ENCODE measurements around the gene USP32.

Gene USP32

DNA sequence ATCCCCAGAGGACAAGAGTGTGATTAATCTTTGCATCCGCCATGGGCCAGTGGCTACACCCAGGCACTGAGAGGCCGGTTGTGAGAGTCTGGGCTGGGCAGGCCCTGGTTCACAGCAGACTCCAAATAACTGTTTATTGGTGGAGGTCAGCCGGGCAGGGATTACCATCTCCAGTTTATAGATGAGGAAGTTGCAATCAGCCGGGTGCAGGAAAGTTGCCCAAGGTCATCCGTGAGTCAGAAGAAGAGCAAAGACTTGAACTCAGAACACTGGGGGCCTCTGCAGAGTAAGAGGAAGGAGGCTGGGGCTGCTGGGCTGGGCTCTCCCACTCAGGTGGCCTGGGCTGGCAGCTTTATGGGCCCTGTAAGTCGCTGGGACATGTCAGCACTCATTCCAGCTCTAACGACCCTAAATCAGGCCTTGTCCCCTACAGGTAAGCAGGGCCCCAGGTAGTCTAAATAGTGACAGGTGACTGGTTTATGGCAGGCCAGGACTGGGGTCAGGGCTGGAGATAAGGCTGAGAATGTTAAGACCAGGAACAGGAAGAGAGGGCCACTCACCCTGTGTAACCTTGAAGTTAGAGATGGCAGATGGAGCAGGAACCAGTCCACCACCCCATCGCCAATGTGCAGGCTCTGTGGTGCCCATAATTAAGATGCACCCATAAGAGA, 244.2 kb downstream of the USP32 start:
- DNase-seq, result no peak

DNA sequence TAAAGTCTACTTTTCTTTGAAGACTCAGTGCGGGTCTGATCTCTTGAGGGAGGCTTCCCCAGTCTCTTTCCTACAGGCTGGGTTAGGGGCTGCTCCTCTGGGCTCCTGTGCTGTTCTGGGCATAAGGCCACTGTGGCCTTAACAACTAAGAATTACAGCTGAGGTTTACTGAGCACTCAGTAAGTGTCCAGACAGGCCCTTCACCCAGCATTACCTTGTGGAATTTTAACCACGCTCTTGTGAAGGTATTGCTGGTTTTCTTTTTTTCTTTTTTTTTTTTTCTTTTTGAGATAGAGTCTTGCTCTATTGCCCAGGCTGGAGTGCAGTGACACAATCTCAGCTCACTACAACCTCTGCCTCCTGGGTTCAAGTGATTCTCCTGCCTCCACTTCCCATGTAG, 245.7 kb downstream of the USP32 start:
- no peak for DNase-seq

DNA sequence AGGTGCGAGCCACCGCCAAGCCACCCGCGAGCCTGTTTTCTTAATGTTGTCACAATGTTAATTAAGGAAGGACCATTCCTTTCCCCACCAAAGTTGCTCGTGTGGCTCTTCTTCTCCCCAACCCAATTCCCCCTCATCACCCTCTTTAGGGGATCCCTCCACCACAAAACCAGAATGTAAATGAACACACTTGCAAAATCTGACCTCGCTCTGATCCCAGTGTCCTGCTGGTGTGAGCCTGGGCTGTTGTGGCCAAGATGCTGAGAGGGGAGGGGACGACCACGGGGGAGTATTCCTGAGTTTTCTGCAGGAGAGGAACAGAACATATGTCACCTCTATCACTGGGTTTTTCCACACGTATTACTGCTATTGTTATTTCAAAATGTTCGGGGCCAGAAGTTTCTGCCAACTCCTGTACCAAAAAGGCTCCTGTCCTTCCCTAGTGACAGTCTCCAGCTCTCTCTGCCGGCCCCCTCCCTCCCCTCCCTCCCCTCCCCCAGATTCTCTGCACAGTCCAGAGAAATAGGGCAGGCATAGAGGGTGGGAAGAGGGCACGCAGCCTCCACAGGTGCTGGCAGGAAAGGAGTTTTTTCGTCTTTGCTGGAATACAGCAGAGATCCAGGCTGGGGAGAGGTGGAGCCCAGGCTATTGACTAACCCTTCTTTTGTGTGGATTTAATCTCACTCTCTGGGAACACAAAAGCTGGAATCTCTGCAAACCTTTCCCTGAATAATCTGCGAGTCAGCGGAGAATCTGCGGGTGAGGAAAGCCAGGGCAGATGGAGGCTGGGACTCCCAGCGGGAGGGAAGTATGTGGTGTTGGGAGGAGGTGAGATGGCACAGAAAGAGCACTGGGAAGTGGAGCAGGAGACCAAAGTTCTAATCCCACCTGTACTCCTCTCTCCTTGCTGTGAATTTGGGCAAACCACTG, 246.7 kb downstream of the USP32 start:
- no peak for DNase-seq

DNA sequence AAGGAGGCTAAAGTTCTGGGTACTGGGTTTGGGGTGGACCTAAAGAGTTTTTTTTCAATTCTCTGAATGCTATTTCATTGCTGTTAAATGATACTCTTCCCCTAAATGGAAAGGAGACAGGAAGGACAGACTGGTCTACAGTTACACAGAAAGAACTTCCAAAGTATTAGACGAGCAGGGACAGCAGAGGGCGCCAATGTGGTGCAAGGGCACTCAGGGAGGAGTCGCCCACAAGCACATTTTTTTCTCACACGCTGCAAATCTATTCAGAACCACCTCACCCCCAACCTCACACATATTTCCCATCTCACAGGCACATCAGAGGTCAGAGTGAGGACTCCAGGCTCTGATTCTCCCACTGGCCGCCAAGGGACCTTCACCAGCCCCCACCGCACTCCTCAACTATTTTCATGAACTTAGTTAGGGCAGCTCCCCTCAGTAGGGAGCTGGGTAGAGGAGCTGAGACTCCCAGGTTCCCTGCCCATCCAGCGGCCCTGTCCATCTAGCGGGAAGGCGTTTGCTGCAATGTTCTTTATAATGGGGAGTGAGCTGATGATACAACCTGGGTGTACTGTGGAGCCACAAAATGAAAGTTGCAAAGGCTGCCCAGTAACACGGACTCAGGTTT, 248.9 kb downstream of the USP32 start:
- peak; percentile 90 for DNase-seq

DNA sequence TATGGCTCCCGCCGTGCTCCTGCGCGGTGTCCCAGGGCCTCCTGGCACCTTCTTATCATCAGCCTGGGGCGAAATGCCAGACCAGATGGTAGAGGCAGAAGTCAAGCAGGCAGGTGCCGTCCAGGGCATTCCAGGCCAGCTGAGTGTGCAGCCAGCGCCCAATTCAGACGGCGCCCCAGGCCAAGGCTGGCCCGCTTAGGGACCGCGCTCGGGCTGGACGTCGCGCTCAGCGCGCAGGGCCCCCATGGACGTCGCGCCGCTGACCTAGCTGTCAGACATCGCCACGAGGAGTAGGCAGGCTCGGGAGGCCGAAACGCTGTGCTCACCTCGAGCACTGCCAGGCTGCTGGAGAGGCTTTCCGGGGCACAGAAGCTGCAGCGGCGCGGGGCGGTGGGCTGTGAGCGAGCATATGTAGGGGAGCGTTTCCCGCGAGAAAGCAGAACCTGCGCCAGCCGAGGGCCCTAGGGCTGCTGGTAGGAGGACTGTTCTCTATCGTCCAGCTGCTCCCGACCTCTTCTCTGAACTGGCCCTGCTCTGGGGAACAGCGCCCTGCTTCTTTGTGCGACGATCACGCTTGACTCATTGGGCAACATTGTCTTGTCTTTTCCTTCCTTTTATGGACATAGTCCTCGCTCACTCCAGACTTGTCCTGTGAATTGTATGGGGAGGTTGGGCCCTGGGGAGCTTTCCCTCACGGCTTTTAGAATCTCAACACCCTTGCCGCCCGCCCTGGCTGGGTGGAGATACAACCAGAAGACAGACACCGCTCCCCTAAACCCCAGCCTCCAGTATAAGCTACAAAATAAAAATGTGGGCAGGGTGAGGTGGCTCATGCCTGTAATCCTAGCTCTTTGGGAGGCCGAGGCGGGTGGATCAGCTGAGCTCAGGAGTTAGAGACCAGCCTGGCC, 250.6 kb downstream of the USP32 start:
- no peak for DNase-seq

DNA sequence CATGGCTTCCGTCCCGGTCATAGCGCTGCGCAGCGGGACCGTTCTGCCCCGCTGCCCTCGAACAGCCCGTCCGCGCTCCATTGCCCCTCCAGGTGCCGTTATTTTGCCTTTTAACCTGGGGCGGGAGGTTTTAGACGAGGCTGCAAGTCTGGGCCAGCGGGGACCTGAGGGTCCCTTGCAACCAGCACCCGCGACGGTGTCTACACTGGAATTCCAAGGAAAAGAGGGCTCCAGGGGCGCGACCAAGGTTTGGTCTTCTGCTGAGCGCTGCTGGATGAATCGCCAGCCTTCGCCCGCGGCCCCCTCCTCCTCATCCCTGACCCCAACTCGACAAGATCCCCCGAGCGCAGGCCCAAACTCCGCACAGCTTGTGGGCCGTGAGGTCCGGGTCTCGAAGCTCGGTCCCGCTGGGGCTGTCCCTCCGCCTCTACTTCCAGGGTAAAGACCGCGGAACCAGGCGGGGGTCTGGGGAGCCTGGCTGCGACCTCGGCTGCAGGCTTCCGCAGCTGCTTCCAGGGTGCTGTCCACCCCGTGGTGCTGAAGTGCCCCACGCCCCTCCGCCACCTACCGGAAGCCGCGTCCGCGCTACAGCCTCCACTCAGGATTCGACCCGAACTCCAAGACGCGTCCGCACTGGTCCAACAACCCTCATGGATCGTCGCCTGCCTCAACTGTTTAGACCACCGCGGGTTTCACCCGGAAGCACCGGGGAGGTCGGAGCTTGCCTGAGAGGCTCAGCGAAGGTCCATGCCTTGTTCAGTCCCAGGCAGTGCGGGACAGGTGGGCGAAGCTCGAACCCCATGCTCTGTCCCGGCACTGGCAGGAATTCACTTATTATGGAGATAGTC, 252.3 kb downstream of the USP32 start:
- DNase-seq, result peak; percentile 75

DNA sequence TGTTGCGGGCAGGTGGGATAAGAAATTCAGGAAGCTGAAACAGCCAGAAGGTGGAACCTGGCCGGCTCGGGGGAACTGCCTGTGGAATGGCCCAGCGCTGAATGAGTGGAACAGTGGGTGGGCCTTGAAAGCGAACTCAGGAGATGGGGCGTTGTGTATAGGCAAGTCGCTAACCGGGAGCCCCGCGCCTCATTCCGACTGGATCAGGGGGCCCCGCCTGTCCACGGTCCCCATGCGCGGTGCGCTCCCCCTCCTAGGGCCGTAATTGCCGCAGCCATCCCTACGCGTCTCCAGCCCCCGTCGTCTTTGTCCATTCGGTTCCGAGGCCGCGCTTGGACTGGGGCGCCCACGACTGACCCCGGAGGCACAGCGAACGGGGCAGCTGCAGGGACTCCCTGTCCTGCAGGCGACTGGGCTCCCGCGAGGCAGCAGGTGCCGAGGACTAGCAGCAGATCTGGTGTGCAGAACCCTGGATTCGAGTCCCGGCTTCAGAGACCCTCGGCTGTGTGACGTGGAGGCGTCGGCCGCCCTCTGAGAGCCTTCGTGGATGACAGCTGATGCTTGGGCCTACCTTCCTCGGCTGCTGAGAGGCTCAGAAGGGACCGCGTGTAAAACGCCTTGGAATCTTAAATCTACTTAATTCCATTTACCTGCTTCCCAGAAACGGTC, 253.0 kb downstream of the USP32 start:
- DNase-seq, result no peak

DNA sequence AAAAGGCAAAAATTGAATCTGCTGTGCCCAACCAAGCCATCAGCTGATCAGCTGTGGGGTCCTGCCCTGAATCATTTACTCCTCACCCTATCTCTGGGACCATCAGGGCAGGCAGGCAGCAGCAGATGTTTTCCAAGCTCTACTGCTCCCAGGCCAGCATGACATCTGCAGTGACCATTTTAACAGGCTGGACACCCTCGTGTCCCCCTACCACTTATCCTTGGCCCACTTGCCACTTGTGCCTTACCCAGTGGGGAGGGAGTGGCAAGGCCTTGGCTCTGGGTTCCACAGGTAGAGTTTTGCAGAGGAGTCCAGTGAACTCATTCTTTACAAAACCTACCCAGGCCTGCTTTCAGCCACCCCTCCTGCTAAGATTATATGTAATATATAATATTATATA, 254.2 kb downstream of the USP32 start:
- DNase-seq, result no peak

DNA sequence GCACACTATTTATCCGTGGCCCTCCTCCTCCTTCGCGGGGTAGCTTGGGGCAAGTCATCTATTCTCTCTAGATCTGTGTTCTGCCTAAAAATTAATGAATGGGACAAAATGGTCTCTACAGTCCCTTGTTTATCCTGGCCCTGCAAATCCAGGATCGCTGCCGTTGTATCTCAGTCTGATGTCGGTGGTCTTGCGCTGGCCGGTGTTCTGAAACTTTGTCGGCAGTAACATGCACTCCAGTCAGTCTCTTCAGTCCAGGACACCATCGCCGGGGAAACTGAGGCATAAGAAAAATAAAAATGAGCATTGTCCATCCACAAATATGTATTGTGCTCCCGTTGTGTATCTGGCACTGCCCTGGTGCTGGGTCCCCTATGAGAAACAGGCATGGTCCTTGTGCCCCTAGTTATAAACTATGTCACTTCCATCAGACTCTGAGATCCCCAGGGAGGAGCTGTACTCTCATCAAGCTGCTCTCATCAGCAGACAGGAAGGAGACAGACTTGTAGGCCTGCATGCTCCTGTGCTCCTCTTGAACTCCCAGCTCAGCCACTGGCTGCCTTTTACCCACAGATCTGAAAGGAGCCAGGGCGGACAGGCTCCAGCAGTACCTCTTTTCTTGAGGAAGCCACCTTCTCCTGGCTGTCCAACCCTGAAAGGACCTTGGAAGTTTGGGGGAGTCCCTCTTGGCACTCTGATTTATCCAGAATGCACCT, 255.8 kb downstream of the USP32 start:
- no peak for DNase-seq

DNA sequence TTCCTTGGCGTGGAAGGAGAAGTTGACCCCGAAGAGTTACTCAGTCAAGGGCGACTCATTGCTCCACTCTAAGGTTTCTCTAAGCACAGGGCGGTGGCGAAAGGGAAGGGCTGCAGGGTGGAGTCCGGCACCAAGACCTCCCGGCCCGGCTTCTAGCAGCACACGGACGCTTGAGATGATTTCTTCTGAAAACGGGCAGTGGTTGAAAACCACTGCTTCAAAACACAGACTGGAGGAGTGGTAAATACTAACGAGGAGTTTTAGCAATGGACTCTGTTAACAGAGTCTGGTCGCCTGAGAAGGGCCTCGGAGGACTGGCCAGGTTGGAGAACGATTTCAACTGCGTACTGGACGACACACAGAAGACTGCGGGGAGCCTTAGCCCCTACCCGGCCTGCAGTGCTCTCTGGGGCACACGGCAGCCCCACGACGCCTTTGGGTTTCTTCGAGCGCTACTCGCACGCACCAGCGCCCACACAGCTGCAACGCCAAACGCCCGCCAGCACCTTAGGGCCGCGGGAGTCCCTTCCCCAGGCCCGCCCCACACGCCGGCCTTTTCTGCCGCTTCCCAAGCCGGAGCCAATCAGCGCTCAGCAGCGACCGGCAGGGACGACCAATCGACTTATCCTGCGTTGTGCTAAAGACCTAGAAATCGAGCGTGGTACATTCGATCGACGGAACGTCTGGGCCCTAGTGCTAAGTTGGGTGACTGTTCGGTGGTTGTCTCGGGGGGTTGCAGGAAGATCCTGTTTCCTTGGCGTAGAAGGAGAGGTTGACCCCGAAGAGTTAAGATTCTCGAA, 256.6 kb downstream of the USP32 start:
- DNase-seq, result peak; percentile 90

DNA sequence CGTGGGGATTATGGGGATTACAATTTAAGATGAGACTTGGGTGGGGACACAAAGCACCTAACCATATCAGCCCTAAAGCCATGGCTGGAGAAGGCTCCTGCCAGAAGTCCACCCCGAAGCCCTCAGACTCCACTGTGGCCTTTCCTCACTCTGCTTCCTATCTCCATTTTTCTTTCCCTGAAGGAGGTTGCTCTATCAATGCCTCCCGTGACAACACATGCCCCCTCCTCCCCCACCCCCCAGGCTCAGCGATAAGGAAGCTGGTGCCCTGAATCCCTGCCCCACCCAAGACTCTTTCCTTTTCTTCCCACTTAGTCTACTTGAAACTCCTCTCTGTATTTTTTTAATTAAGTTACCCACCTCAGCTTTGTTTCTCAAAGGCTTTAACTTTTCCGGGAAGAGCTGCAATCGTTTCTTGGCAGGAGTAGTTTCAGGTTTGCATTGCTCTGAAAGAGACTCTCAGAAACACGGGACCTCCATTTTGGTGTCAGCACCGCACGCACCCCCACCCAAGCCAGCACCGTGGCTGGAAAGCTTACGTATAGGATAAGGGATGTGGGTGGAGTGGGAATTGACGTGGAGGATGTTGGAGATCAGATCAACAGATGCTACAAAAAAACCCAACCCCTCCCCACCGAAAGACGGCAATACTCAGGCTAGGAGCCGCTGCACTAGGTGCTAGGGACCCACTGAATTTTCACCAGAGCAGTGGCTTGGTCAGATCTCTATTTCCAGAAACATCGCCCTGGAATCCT, 257.4 kb downstream of the USP32 start:
- peak; percentile 56 for DNase-seq

DNA sequence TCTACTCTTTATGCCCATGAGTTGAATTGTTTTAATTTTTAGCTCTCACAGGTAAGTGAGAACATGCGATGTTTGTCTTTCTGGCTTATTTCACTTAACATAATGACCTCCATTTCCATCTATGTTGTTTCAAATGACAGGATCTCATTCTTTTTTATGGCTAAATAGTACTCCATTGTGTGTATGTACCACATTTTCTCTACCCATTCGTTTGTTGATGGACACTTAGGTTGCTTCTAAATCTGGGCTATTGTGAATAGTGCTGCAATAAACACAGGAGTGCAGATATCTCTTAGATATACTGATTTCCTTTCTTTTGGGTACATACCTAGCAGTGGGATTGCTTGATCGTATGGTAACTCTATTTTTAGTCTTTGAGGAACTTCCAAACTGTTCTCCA, 261.5 kb downstream of the USP32 start:
- DNase-seq, result no peak

DNA sequence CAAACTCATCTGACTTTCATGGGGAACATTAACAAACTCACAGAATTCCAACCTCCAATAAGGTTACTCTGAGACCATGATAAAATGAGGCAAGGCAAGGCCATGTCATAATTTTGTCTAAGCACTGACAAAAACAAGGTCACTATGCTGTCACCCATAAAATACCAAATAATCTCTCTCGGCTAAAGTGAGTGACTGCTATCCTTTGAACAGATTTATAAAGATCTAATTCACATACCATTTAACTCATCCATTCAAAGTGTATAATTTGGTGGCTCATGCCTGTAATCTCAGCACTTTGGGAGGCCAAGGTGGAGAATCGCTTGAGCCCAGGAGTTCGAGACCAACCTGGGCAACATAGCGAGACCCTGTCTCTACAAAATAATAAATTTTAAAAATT, 262.8 kb downstream of the USP32 start:
- DNase-seq, result no peak
